Brain microvascular endothelial cell (primary cell): ENCODE measurements around the gene TMX1.
A peak's percentile ranks its signal among the peaks of the same experiment; 100 is the strongest.

Source experiments
- DNase-seq: peaks from one replicate; pipeline ENCODE4 v3.0.0-alpha.2; 2020
- H3K27ac ChIP-seq: fragments of 250-450 bp; sonication (Bioruptor Pico); 2 replicates; pipeline ENCODE4 v1.5.1; 2020; ENCODE audit warnings: mild to moderate bottlenecking, moderate library complexity
- H3K27me3 ChIP-seq: fragments of 250-450 bp; sonication (Bioruptor Pico); replicated peaks from 2 replicates; pipeline ENCODE4 v1.5.1; 2020; ENCODE audit warnings: mild to moderate bottlenecking
- H3K36me3 ChIP-seq: fragments of 250-450 bp; sonication (Bioruptor Pico); replicated peaks from 2 replicates; pipeline ENCODE4 v1.5.1; 2020; ENCODE audit warnings: mild to moderate bottlenecking
- H3K4me3 ChIP-seq: 2 replicates; pipeline ENCODE4 v1.5.1; 2011; ENCODE audit warnings: low read depth, mild to moderate bottlenecking, control low read depth, low read length, moderate library complexity
- CTCF ChIP-seq: IDR thresholded peaks from 2 replicates; pipeline ENCODE4 v1.5.1; 2011; ENCODE audit warnings: low read depth, mild to moderate bottlenecking, moderate library complexity, low read length, control low read depth, inconsistent platforms; ENCODE audit errors: missing control alignments
- in situ Hi-C: cut with HindIII; loops from 2 replicates; pipeline ENCODE4 v1.10.0; 2017; ENCODE audit warnings: low sequenced_read_pairs, low pct_ligation_motif_present

The TMX1 gene

GRCh38 chr14:51228890-51229289 lies 11.2 kb upstream of the TMX1 start:
- in situ Hi-C loops: no loop called here
- no peaks in the 10 kb centered on the region for H3K36me3 ChIP-seq
- no peak for TF ChIP-seq CTCF
- no peak overlapping the region for H3K27ac ChIP-seq
- no peaks in the 10 kb centered on the region for H3K27me3 ChIP-seq
- DNase-seq: no peak
- no peak overlapping the region for H3K4me3 ChIP-seq

DNA sequence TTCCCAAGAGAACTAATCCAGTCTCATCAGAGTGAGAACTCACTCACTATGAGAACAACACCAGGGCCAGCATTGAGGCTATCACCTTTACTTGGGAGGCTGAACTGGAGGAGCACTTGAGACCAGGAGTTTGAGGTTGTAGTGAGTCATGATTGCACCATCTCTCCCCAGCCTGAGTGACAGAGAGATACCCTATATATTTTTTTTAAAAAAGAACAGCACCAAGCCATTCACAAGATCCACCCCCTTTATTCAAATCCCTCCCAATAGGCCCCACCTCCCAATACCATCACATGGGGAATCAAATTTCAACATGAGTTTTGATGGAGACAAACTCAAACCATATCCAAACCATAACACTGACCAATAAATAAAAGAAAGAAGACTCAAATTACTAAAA lies 3.7 kb upstream of the TMX1 start:
- no peak overlapping the region for H3K27ac ChIP-seq
- DNase-seq: peak; percentile 44
- no peak for TF ChIP-seq CTCF
- H3K4me3 ChIP-seq: no peak overlapping the region
- H3K27me3 ChIP-seq: no peaks in the 10 kb centered on the region
- H3K36me3 ChIP-seq: no peaks in the 10 kb centered on the region
- in situ Hi-C loops: no loop called here

GRCh38 chr14:51240804-51241380 lies 845 bp downstream of the TMX1 start:
- in situ Hi-C loops: no loop called here
- no peaks in the 10 kb centered on the region for H3K27me3 ChIP-seq
- peak overlapping the region; percentile 83 for H3K4me3 ChIP-seq
- no peak for TF ChIP-seq CTCF
- peaks cover 7% of the 10 kb centered on the region for H3K36me3 ChIP-seq
- no peak for DNase-seq
- H3K27ac ChIP-seq: no peak overlapping the region

DNA sequence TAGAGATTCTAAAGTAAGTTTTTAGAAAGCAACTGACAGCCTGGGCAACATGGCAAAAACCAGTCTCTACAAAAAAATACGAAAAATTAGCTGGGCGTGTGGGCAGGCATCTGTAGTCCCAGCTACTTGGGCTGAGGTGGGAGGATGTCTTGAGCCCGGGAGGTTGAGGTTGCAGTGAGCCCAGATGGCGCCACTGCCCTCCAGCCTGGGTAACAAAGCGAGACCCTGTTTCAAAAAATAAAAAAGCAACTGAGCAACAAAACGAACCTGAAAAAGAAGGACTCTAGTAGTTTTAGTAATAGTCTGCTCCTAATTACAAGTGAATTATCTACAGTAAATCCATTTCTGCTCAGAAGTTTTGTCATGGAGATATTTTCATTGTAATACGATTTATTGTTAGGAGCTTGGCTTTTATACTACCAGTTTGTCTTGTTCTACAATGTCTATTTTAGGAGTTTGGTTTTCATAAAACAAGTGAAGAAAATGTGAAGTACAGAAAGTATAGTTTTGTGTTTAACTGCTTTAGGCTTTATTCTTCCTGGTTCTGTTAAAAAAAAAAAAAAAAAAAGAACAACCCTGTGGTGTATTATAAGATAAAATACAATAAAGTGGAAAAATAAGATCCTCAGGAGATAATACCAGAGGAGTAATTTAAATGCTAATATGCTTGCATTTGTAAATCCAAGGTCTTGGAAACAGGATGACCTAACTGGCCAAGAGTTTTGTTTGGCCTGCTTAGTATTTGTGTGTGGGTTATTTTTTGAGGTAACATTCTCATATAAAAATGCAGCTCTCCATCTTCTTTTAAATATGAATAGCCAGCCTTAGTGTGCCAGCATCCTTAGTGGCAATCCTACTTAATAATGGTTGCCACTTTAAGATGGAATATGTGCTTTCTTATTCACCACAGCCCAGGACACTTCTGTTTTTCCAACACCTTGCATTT lies 2.8 kb downstream of the TMX1 start:
- no peaks in the 10 kb centered on the region for H3K27me3 ChIP-seq
- no peak overlapping the region for H3K4me3 ChIP-seq
- in situ Hi-C loops: no loop called here
- no peak for DNase-seq
- TF ChIP-seq CTCF: peak; percentile 17
- H3K27ac ChIP-seq: no peak overlapping the region
- H3K36me3 ChIP-seq: peaks cover 10% of the 10 kb centered on the region

DNA sequence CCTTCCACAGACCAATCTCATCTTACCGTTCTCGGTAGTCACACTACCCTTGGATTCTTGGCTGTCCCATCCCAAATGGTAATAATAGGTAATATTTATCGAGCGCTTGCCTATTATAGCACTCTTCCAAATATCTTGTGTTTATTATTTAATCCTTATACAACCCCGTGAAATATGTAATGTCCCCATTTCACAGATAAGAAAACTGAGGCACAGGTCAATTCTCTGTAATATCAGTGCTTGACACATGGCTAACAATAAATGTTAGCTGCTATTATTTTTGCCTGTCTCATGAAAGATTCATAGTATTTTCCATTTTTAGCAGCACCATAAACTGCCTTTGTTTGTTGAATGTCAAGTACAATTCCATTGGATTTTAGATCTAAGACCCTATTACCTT lies 4.5 kb downstream of the TMX1 start:
- Histone ChIP-seq H3K4me3 (no peak overlapping the region), H3K36me3 (peaks cover 15% of the 10 kb centered on the region), H3K27me3 (no peaks in the 10 kb centered on the region), H3K27ac (no peak overlapping the region)
- TF ChIP-seq CTCF: no peak
- DNase-seq: no peak
- in situ Hi-C loops: no loop called here

DNA sequence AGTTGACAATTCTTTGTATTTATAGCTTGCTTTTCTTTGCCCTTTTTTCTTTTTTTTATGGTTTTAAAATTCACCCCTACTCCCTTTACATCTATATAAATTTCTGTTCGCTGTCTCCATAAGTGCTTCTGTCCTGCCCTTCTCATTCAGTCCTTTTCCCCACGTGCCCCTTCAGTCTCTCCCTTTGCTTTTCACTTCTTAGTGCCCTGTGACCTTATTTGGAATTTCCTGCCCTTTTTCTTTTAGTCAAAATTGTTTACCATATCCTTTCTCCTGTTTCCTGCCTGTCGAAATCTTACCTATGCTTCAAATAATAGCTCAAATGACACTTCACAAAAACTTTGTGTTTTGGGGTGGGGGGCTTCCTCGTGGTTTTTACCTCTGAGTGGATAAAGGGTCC lies 6.0 kb downstream of the TMX1 start:
- in situ Hi-C loops: no loop called here
- no peak overlapping the region for H3K27ac ChIP-seq
- no peak overlapping the region for H3K4me3 ChIP-seq
- no peaks in the 10 kb centered on the region for H3K27me3 ChIP-seq
- H3K36me3 ChIP-seq: peaks cover 27% of the 10 kb centered on the region
- TF ChIP-seq CTCF: no peak
- no peak for DNase-seq
